CD4-positive, alpha-beta T cell treated with Interleukin-15 for 1 hour (primary cell): ENCODE data around the gene KRTAP6-1.

Experiments used
- DNase-seq: peaks from one replicate; pipeline ENCODE4 v3.0.0-alpha.2; 2020

The KRTAP6-1 gene, protein sequence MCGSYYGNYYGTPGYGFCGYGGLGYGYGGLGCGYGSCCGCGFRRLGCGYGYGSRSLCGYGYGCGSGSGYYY

DNA sequence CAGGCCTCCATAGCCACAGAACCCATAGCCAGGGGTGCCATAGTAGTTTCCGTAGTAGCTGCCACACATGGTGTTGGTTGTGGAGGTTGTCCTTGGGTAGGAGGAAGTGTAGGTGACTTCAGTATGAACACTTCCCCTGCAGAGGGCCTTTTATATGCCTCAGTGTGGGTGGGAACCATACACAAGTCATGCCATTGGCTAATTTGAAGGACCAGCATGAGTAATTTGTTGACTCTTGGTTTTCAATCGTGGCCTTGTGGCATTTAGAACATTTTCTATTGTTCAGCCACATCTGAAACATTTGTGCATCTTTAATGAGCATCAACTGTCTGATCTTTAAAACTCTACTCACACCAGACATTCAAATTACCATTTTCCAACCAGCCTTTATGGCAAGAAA lies at the start of gene KRTAP6-1:
TSS of gene KRTAP6-1 (minus strand) at position 95 of the 400 bp plus-strand sequence. CDS start at position 69, 26 bp downstream.
- no peak for DNase-seq

DNA sequence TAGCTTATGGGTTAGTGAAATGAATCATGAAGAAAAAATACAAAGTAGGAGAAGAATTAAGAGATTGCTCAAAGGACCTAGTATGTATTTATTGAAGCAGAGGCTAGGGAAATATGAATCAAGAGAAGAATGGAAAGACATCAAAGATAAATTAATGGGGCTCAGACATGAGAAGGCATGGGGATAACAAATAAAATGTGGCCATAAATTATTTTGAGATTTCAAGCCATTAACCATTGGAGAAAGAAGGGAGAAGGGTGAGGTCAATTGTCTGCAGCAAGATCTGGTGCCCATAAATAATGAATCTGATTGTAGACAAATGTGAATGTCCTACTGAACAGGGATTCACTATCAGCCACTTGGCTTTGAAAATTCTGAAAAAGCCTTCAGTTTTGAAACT lies 39.2 kb upstream of the KRTAP6-1 start:
- no peak for DNase-seq

DNA sequence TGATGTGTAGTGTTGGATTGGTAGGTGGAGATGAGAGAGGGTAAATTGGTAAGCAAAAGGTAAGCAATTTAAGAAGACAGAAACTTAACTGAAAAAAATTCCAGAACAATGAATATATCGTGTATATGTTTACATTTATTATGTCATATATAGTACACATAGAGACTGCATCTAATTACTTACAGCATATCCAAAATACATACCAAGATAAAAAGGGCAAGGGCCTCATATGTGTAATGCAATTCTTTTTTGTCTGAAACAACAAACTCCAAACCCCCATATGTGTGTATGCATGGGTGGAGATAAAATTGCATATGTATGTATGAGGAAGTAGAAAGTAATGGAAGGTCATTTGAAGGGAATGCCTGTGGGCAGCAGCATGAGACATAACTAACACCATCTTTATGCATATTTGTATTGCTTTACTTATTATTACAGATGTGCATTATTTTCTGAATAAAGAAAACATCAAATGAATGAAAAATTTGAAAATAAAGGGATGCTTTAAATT lies 33.2 kb upstream of the KRTAP6-1 start:
- DNase-seq = no peak

DNA sequence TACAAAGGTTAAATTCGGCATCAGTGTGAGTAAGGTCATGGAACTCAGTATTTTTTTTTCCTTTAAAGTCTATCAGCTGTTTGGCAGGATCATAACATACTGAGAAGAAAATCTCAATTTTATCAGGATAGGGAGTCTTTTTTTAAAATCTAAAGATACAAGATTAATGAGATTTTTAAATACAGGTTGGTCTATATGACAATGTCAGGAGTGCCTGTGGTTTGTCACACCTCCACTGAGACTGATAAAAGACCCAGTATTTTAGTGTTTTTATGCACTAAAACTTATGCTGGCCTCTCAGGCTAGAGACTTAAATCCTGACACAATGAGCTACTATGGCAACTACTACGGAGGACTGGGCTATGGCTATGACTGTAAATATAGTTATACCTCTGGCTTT lies 28.8 kb upstream of the KRTAP6-1 start, which contains the start of gene KRTAP20-3:
TSS of gene KRTAP20-3 (plus strand) at position 301 of the 400 bp plus-strand sequence.
- no peak for DNase-seq

DNA sequence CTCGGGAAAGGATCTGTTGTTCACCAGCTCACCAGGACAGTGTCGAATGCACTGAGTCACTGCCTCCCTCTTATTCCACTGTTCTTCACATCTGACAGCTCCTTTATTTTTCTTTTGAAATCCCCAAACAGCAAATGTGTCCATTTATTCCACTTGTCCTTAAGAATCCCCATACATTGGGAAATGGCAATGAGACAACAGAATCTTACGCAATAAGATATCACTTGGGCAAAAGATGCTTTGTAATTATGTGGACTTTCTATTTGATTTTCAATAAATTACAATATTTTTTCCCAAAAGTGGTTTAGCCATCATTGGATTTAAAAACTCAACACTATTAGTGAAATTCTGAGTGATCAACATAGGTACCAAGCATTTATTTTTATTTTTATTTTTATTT lies 25.0 kb upstream of the KRTAP6-1 start:
- DNase-seq = no peak

DNA sequence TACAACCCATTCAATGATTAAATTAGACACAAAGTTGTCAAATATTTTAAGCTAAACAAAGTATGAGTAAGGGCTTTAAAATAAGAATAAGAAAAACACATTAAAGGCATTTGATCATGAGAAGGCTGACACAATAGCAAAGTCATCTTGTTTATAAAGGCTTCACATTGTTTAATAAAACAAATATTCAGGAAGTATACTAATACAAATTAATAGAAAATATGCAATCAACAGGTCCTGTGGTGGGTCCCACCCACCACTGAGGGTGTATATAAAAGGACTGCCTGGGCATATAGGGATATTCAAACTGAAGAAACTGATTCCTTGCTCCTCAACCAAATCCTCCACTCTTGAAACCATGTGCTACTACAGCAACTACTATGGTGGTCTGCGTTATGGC lies 21.2 kb upstream of the KRTAP6-1 start, which contains the start of gene KRTAP20-2:
TSS of gene KRTAP20-2 (plus strand) at position 301 of the 400 bp plus-strand sequence. CDS start at position 359, 58 bp downstream.
- DNase-seq = no peak

DNA sequence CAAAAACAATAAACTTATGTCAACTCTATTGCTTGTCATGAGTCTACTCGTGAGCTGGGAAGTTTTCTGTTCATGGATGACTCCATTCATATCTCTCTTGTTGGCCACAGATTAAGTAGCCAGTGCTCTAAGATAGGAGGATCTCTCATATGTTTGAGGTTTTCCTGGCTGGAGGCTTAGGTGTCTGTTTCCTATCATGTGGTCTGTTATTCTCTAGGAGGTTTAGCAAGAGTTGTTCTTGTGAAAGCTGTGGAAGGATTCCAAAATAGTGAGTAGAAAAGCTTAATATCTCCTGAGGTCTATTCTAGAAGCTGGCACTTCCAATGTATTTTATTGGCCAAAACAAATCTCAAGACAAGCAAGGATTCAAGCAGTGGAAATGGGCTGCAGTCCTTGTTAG lies 15.5 kb upstream of the KRTAP6-1 start:
- DNase-seq = no peak

DNA sequence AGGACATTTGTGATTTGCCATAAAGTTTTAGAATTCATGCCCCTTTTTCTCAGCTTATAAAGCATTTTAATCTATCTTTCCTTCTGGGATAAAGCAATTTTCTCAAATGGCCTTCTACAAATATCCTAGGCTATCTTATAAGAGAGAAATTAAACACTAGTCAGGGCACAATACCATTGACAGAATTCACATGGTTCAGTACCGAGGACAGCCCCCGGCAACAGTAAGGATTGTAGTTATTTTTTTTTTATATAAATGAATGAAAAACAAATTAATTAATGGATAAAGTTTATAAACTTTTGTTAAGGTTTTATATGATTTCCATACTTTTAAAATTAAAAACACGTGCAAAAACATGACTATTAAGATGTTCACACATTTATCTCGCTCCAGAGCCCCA lies 14.4 kb upstream of the KRTAP6-1 start:
- DNase-seq = no peak

DNA sequence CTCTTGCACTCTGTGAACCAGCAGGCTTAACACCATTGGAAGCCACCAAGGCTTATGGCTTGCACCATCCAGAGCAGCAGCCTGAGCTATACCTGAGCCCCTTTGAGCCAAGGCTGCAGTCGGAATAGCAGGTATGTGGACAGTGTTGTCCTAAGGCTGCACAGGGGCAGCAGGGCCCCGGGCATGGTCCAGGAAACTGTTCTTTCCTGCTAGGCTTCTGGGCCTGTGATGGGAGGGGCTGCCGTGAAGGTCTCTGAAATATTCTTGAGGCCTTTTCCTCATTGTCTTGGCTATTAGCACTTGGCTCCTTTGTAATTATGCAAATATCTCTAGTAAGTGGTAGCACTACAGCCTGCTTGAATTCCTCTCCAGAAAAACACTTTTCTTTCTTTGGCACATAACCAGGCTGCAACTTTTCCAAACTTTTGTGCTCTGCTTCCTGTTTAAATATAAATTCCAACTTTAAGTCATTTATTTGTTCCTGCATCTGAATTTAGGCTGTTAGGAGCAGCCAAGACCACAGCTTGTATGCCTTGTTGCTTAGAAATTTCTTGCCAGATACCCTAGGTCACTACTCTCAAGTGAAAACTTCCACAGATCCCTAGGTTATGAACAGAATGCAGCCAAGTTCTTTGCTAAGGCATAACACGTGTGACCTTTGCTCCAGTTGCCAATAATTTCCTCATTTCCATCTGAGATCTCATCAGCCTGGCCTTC lies 11.9 kb upstream of the KRTAP6-1 start:
- no peak for DNase-seq

DNA sequence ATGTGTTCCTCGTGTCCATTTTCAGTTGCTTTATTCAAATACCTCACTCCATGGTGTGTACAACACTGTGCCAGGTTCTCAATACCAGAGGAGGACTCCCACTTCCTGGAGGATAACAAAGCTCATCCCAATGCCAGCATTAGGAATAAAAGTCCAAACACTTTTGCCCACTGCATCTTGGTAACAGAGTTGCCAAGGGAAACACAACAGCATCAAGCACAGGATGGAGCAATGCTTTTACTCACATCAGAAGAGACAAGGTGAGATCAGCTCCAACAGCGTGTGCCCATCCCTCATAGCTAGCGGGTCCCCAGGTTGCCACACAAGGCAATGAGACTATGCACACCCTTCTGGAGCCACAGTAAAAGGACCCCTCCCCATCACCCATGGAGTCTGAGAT lies 9.6 kb upstream of the KRTAP6-1 start:
- no peak for DNase-seq

DNA sequence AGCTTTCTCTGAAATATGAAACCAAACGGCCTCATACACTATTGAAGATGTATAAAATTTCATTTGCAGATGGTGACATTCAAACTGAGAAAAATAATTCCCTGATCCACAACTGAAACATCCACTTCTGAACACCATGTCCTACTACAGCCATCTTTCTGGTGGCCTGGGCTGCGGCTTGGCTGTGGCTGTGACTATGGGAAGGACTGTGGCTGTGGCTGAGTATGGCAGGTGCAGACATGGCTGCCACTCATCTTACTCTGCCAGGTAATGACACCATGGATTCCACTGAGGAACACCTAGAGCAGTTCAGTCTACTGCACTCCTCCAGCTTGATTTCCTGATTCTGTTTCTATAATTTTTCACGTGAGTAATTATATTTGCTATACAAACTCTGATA lies 6.8 kb upstream of the KRTAP6-1 start, which contains the start of gene KRTAP20-4:
TSS of gene KRTAP20-4 (plus strand) at position 106 of the 400 bp plus-strand sequence.
- DNase-seq = no peak

DNA sequence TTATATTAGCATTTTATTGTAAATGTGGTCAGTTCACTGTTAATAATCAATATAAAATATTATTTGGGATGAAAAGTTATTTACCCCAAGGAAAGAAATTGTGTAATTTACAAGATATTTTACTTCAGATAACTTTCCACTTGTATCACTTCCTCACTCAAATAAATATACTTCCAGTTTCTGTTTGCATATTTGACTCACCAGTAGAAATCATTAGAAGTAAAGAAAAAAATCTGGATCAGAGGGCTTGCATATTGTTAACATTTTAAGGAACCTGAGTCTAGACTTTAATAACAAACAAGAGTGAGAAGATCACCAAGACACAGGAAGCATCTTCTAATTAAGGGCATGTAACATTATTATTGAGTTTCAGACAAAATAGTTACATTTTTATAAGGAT lies 6.3 kb upstream of the KRTAP6-1 start:
- DNase-seq = no peak

DNA sequence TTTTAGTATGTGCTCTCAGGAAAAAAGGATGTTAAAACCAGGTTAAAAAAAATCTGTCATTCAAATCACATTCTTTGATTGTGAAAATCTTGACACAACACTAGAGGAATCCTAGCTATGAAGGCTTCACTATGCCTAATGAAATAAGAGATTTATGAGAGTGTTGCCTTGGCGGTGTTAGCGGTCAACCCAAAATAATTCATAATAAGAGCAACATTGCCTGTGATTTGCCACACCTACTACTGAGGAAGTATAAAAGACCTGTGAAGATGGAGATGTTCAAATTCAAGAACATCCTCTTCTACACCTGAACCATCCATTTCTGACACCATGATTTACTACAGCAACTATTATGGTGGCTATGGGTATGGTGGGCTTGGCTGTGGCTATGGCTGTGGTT lies 2.4 kb upstream of the KRTAP6-1 start, which contains the start of gene KRTAP20-1:
TSS of gene KRTAP20-1 (plus strand) at position 301 of the 400 bp plus-strand sequence. CDS start at position 331, 30 bp downstream.
- DNase-seq = no peak

DNA sequence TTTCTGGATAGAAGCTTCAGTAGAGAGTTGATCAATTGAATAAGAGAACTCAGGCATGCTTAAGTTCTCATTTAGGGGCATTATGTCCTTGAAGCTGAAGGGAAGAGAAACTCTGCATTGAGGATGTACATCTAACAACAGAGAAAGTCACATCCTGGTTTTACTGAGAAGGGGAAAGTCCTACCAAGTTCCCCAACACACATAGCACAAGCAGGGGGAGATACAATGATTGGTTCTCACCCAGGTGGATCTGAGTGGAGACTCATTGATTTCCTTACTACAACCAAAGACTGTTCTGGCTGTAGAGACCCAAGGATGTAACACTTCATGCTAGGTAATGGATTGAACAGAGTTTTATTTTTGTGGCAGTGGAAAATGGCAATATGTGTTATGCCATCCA lies 1.5 kb upstream of the KRTAP6-1 start:
- no peak for DNase-seq

DNA sequence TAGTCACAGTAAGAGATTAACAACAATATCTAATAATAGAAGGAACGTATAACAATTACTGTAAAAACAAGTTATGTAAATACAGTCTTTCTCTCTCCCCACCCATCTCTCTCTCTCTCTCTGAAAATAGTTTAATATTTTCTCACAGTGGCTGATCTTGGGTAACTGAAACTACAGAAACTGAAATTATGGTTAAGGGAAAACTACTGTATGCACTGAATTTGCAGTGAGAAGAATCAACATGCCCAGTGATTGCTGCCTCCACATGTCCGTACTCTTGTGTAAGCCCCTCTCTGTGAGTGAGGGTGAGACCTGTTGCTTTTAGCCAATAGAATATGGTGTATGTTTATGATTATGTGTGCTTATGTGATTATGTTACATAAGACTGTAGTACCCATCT lies 1.6 kb downstream of the KRTAP6-1 start:
- DNase-seq = no peak

DNA sequence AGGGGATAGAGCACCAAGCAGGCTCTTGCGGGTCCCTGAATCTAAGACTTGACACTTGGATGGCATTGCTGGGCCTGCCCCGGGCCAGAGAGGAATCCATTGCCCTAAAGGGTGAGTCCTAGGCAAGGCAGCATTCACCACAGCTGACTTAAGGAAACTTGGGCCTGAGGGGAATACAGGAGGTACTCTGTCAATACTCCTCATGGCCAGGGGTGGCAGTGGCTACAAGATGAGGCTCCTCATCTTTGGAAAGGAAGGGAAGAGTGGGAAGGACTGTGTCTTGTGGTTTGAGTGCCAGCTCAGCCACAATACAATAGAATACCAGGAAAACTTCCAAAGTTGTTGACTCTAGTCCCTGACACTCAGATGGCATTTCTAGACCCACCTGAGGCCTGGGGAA lies 7.8 kb downstream of the KRTAP6-1 start:
- no peak for DNase-seq

DNA sequence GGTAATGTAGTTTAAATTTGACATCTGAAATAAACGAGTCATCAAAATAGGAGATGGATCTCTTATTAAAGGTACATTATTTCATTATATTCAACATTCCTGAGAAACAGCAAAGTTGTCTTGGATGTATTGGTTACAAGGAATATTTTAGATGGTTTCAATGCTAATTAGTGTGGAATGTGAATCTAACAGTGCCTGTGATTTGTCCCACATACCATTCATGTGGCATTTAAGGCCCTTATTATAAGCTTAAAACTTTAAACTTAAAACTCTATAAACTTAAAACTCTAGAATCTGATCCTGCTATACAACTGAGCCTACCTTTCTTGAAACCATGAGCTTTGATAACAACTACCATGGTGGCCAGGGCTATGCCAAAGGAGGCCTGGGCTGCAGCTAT lies 12.9 kb downstream of the KRTAP6-1 start, which contains the start of gene KRTAP22-1:
TSS of gene KRTAP22-1 (plus strand) at position 301 of the 400 bp plus-strand sequence.
- DNase-seq = no peak

DNA sequence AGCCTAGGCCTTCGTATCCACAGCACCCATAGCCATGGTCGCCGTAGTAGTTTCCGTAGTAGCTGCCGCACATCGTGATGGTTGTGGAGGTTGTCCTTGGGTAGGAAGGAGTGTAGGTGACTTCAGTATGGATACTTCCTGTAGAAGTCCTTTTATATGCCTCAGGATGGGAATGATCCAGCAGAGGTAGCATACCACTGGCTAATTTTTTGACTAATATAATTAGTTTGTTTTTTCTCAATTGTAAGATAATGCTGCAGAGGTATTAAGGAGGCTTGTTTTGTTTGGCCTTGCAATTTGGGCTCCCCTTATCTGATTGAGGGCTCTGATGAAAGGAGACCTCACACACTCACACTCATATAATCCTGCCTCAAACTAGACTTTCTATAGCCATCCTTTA lies 14.9 kb downstream of the KRTAP6-1 start, which contains the start of gene KRTAP6-2:
TSS of gene KRTAP6-2 (minus strand) at position 101 of the 400 bp plus-strand sequence. CDS start at position 73, 28 bp downstream.
- DNase-seq = no peak

DNA sequence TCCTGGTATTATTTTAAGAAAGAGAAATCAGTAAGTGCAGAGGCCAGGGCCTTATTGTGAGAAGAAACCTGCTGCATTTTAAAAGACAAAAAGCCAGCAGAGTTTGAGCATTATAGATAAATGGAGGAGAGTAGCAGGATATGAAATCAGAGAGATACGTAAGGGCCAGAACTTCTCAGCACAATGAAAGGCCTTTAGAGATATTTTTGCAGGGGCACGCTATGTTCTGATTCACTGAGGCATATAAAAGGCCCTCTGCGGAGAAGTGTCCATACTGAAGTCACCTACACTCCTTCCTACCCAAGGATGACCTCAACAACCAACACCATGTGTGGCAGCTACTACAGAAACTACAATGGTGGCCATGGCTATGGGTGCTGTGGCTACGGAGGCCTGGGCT lies 21.6 kb downstream of the KRTAP6-1 start, which contains the start of gene KRTAP6-3:
TSS of gene KRTAP6-3 (plus strand) at position 301 of the 400 bp plus-strand sequence. CDS start at position 307, 6 bp downstream.
- no peak for DNase-seq

DNA sequence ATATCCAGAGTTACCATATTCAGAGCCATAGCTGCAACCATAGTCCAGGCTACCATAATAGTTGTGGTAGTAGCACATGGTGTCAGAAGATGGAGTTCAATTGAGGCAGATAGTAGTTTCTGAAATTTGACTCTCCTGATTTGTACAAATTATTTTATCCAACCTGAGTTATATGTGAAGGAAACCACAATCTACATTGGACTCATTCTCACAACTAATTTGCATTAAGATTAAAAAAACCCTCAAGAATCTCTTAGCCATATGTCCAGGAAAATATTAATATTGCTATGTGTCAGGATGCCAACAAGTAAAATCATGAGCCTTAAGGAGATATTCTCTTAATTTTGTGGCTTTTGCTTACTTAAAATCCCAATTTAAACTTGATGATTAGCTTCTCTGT lies 23.4 kb downstream of the KRTAP6-1 start, which contains the start of gene KRTAP22-2:
TSS of gene KRTAP22-2 (minus strand) at position 101 of the 400 bp plus-strand sequence.
- DNase-seq = no peak

DNA sequence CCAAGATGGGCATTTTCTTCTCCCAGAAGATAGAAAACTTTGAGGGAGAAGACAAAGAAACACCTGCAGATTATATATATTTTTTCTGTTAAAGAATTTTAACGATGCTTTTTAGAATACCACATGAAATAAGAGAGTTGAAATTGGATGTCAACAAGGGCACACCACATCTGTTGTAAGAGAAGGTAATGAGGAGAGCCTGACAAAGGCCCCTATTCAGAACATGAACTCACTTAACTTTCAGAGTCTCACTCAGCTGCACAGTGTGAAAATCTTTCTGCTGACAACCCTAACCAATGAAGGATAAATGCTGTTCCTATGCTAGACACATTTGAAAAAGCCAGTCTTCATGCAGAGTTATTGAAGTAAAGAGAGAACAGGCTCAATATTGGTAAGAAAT lies 30.9 kb downstream of the KRTAP6-1 start:
- DNase-seq = no peak

DNA sequence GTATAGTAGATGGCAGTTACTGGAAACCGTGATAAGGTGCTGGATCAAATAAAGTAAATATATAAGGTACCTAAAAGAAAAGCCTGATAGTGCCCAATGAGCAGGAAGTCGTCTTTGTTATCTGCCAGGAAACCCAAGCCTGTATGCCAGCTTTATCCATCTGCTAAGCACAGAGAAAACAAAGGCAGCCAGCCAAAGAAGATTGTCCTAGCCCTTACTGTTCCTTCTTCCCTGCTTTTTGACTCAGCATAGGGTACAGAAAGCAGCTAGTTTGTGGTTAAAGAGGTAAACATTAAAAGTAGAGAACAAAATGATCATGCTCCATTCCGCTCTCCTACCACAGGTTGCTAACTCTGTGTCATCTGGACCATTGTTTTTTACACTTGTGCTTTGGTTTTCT lies 33.6 kb downstream of the KRTAP6-1 start:
- DNase-seq = no peak

DNA sequence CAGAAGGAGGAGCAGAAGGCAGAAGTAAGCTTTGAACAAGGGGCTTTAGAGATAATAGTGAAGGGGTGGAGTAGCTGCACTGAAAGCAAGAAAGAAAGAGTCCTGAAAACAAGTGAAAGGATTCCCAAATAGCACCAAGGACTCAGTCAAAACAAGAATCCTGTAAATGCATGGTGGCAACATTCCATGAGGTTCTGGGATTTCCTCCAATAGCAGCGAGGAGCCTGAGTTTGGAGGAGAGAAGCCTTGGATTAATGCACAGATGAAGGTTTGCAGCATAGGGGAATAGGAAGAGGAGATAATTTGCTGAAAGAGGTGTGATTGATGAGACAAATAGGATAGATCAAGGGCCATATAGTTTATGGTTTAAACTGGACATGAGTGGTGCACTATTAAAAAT lies 34.4 kb downstream of the KRTAP6-1 start:
- DNase-seq = no peak

DNA sequence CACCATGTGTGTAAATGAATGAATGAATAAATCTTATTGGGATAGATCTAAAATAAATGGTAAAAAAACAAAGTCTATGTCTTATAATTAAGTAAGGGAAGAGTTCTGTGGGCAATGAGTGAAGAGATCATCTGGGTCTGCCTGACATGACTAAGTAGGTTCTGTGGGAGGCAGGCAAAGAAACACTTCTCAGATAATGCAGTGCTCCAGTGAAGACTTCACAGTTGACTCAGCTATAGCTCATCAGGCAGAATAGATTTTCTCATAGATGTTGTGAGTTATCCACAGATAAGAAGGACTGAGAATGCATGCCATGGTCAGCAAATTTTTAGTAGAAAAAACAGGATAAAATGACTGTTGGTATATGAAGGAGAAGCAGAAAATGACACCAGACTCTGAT lies 36.0 kb downstream of the KRTAP6-1 start:
- DNase-seq = no peak
